BJ (cell line): ENCODE data around the gene TMUB1. TPM values are rescaled to one million over a fixed set of nuclear protein-coding genes. Genes with fewer than 3 reads are reported as not detected.
A peak's percentile ranks its signal among the peaks of the same experiment; 100 is the strongest.

Experiments
- CTCF ChIA-PET: fragments of 350-600 bp; formaldehyde crosslinking; extraction: SDS; loops from one replicate; lab custom pipeline; 2021; ENCODE audit warnings: antibody characterized with exemption, inconsistent platforms; lab: Yijun Ruan, JAX
- POLR2A ChIA-PET: fragments of 300-600 bp; sonication (Branson Sonifier 250); formaldehyde crosslinking; extraction: SDS; loops from one replicate; lab custom pipeline; 2021; ENCODE audit warnings: antibody characterized with exemption; lab: Charles Lee
- DNase-seq: peaks from one replicate; pipeline ENCODE4 v3.0.0-alpha.2; 2011; ENCODE audit warnings: low read depth
- H3K27me3 ChIP-seq: 2 replicates; pipeline ENCODE4 v1.6.0; 2011; ENCODE audit warnings: low read length; ENCODE audit not compliant: control insufficient read depth, insufficient read depth
- H3K36me3 ChIP-seq: 2 replicates; pipeline ENCODE4 v1.5.1; 2011; ENCODE audit warnings: low read length; ENCODE audit not compliant: control insufficient read depth, insufficient read depth
- H3K4me3 ChIP-seq: 2 replicates; pipeline ENCODE4 v1.5.1; 2011; ENCODE audit warnings: low read depth, mild to moderate bottlenecking, control low read depth, low read length
- CTCF ChIP-seq: IDR thresholded peaks from 2 replicates; pipeline ENCODE4 v1.5.1; 2011; ENCODE audit warnings: low read depth, mild to moderate bottlenecking, control low read depth, inconsistent platforms, low read length, moderate library complexity; ENCODE audit not compliant: insufficient read depth
- polyA plus RNA-seq: library from polyadenylated mRNA; depleted of rRNA; stranded (reverse); fragments of >200 nt; gene quantifications from 2 replicates; pipeline ENCODE4 v1.2.3, GENCODE V29; 2011

TMUB1 gene
- polyA plus RNA-seq, 1 experiment, result 27.8 TPM

- no peak for TF ChIP-seq CTCF
- CTCF ChIA-PET, result interaction anchor here (0.5 to 12.9 kb wide), 10 partner anchors 16 to 111 kb away, joined by 3 to 143 read pairs (median 4); no protein-coding TSS in a partner anchor
- POLR2A ChIA-PET, result interaction anchor here (0.6 kb wide), 1 partner anchor 110 kb away, joined by 3 read pairs; no protein-coding TSS in a partner anchor
Observed at GRCh38 chr7:151088856-151089699, 5.8 kb upstream of the TMUB1 start.

GRCh38 chr7:151088019-151088855 is 4.9 kb upstream of the TMUB1 start:
- Histone ChIP-seq H3K4me3 (peak overlapping the region; percentile 91), H3K36me3 (peaks cover 2% of the 10 kb centered on the region; the same call in 1 of the 2 replicates), H3K27me3 (no peaks in the 10 kb centered on the region)
- DNase-seq, result no peak
- POLR2A ChIA-PET, result interaction anchor here (0.6 kb wide), 1 partner anchor 109 kb away, joined by 3 read pairs; no protein-coding TSS in a partner anchor
- no peak for TF ChIP-seq CTCF
- CTCF ChIA-PET, result interaction anchor here (0.5 to 12.9 kb wide), 8 partner anchors 22 to 110 kb away, joined by 3 to 143 read pairs (median 4); no protein-coding TSS in a partner anchor

More at GRCh38 chr7:151088856-151089699, 5.8 kb upstream of the TMUB1 start:
- Histone ChIP-seq H3K4me3 (peak overlapping the region; percentile 91), H3K36me3 (peaks cover 2% of the 10 kb centered on the region; the same call in 1 of the 2 replicates), H3K27me3 (no peaks in the 10 kb centered on the region)
- DNase-seq, result no peak

GRCh38 chr7:151087245-151088018 is 4.1 kb upstream of the TMUB1 start:
- Histone ChIP-seq H3K36me3 (0 out of 2 replicates have a peak, but pooled peaks cover 2% of the 10 kb centered on the region), H3K4me3 (peak overlapping the region; percentile 91), H3K27me3 (no peaks in the 10 kb centered on the region)
- CTCF ChIA-PET, result interaction anchor here (0.9 to 12.9 kb wide), 4 partner anchors 18 to 65 kb away, joined by 4 to 143 read pairs (median 4); no protein-coding TSS in a partner anchor
- POLR2A ChIA-PET, result no interaction called here
- no peak for DNase-seq
- 0 out of 2 replicates have a peak, but pooled peaks have one; percentile 16 for TF ChIP-seq CTCF

- TF ChIP-seq CTCF, result no peak
- POLR2A ChIA-PET, result no interaction called here
- CTCF ChIA-PET, result interaction anchor here (0.9 to 12.9 kb wide), 2 partner anchors 18 to 24 kb away, joined by 4 to 143 read pairs; no protein-coding TSS in a partner anchor
- Histone ChIP-seq H3K27me3 (no peaks in the 10 kb centered on the region), H3K36me3 (no peaks in the 10 kb centered on the region), H3K4me3 (peak overlapping the region; percentile 91)
- DNase-seq, result no peak
Observed at GRCh38 chr7:151086802-151087244, 3.5 kb upstream of the TMUB1 start.
